AG04450 (cell line): ENCODE results near the gene EDC3. TPM values are rescaled to one million over a fixed set of nuclear protein-coding genes. Genes with fewer than 3 reads are reported as not detected.
"Not testable (repeated sequence)": the region's sequence is repeated elsewhere in the genome, so short reads cannot be mapped to it uniquely, and the experiment has no call there.

Experiments
- CTCF ChIA-PET: fragments of 300-600, 350-600 bp; formaldehyde crosslinking; extraction: SDS; loops from one replicate; lab custom pipeline; 2022; ENCODE audit warnings: antibody characterized with exemption, inconsistent platforms; lab: Charles Lee
- POLR2A ChIA-PET: fragments of 350-600 bp; formaldehyde crosslinking; extraction: SDS; loops from one replicate; lab custom pipeline; 2021; ENCODE audit warnings: antibody characterized with exemption, inconsistent platforms; lab: Yijun Ruan, JAX
- DNase-seq: peaks from one replicate; pipeline ENCODE4 v3.0.0-alpha.2; 2011; ENCODE audit warnings: low read depth, low spot score
- H3K27ac ChIP-seq: one replicate; pipeline ENCODE4 v1.5.1; 2012; ENCODE audit warnings: low read depth, low read length, control low read depth
- H3K27me3 ChIP-seq: one replicate; pipeline ENCODE4 v1.6.0; 2012; ENCODE audit warnings: low read length; ENCODE audit not compliant: control insufficient read depth, insufficient read depth
- H3K4me3 ChIP-seq: 2 replicates; pipeline ENCODE4 v1.5.1; 2011; ENCODE audit warnings: mild to moderate bottlenecking, low read depth, low read length, control low read depth
- H3K9me3 ChIP-seq: 2 replicates; pipeline ENCODE4 v1.5.1; 2012; ENCODE audit warnings: low read length; ENCODE audit not compliant: control insufficient read depth, insufficient read depth
- polyA plus RNA-seq: library from polyadenylated mRNA; depleted of rRNA; stranded (reverse); fragments of >200 nt; gene quantifications from 2 replicates; pipeline ENCODE4 v1.2.3, GENCODE V29; 2011
- TF ChIP-seq, protein P1 (sequence below): IDR thresholded peaks from 2 replicates; pipeline ENCODE4 v1.5.1; 2011; ENCODE audit warnings: low read depth, low read length, control low read depth, inconsistent platforms

The EDC3 gene
- polyA plus RNA-seq, 1 experiment, result 37.1 TPM

DNA sequence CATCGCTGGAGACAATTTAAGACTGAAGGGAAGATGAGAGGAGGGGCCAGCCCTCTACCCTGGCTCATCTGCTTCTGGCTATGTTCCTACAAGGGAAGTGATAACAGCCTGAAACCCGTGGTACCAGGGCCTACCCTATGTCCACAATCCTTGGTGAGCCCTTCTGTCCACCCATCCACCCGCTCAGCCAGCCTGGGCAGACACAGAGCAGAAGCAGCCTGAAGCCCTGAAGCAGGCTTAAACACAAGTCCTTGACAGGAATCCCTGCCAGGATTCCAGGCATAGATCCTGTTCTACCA lies 64.8 kb downstream of the EDC3 start:
- TF ChIP-seq, protein P1, sequence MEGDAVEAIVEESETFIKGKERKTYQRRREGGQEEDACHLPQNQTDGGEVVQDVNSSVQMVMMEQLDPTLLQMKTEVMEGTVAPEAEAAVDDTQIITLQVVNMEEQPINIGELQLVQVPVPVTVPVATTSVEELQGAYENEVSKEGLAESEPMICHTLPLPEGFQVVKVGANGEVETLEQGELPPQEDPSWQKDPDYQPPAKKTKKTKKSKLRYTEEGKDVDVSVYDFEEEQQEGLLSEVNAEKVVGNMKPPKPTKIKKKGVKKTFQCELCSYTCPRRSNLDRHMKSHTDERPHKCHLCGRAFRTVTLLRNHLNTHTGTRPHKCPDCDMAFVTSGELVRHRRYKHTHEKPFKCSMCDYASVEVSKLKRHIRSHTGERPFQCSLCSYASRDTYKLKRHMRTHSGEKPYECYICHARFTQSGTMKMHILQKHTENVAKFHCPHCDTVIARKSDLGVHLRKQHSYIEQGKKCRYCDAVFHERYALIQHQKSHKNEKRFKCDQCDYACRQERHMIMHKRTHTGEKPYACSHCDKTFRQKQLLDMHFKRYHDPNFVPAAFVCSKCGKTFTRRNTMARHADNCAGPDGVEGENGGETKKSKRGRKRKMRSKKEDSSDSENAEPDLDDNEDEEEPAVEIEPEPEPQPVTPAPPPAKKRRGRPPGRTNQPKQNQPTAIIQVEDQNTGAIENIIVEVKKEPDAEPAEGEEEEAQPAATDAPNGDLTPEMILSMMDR, result no peak
- Histone ChIP-seq H3K27ac (no peak overlapping the region), H3K27me3 (no peaks in the 10 kb centered on the region), H3K4me3 (no peak overlapping the region), H3K9me3 (no peaks in the 10 kb centered on the region)
- no peak for DNase-seq
- ChIA-PET CTCF (interaction anchor here (0.6 to 19.4 kb wide), 23 partner anchors 10 to 563 kb away, joined by 3 to 517 read pairs (median 5); partner anchors contain the start of gene EDC3), POLR2A (interaction anchor here (0.6 to 1.2 kb wide), 2 partner anchors 138 to 172 kb away, joined by 3 to 4 read pairs; no protein-coding TSS in a partner anchor)

DNA sequence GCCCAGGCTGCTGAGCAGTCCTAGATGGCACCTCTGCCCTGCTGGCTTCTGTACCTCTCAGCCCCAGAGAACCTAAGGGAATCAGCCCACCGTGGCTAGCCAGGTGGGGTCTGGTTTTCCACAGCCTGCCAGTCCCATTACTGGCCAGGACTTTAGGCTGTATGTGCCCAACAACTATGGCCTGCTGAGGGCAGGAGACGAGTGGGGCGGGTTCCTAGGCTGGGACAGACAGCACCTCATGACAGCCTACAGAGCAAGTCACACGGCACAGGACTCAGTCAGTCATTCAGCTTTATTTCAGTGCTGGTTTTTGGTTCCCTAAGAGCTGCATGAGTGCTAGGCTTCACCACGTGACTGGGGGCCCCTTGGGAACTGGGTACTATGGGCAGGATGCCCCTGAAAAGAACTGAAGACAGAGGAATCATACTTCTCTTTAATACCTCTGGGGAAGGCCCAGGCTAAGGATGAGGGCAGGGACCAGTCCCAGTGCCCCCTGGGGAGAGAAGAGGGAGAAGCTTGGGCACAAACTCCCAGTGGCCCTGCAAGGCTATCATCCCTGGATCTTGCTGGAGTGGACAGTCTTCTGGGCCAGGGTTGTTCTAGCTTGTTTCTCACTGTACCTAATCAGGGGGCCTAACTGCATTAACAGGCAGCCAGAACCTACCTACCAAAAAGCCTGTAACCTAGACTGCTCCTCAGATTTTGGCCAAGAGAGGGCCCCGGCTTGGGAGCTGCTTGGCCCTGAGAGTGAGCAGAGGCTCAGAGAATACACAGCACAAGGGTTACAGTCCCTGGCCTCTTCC lies 65.3 kb downstream of the EDC3 start:
- TF ChIP-seq, protein P1, result peak; percentile 32; the same call in 1 of the 2 replicates
- POLR2A ChIA-PET, result interaction anchor here (0.6 to 1.2 kb wide), 2 partner anchors 138 to 171 kb away, joined by 3 to 4 read pairs; no protein-coding TSS in a partner anchor
- CTCF ChIA-PET, result interaction anchor here (1.1 to 19.4 kb wide), 14 partner anchors 10 to 272 kb away, joined by 3 to 517 read pairs (median 12); partner anchors contain the start of gene EDC3
- H3K27ac ChIP-seq, result no peak overlapping the region
- no peaks in the 10 kb centered on the region for H3K27me3 ChIP-seq
- H3K4me3 ChIP-seq, result no peak overlapping the region
- no peak for DNase-seq
- no peaks in the 10 kb centered on the region for H3K9me3 ChIP-seq

DNA sequence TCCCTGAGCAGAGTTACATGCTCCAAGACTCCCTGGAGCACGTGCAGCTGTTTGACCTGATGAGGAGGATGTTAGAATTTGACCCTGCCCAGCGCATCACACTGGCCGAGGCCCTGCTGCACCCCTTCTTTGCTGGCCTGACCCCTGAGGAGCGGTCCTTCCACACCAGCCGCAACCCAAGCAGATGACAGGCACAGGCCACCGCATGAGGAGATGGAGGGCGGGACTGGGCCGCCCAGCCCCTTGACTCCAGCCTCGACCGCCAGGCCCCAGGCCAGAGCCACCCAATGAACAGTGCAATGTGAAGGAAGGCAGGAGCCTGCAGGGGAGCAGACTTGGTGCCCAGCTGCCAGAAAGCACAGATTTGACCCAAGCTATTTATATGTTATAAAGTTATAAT lies 66.1 kb downstream of the EDC3 start:
- CTCF ChIA-PET, result interaction anchor here (3.1 to 19.4 kb wide), 3 partner anchors 9 to 140 kb away, joined by 18 to 517 read pairs (median 41); no protein-coding TSS in a partner anchor
- POLR2A ChIA-PET, result interaction anchor here (1.2 kb wide), 1 partner anchor 139 kb away, joined by 3 read pairs; no protein-coding TSS in a partner anchor

DNA sequence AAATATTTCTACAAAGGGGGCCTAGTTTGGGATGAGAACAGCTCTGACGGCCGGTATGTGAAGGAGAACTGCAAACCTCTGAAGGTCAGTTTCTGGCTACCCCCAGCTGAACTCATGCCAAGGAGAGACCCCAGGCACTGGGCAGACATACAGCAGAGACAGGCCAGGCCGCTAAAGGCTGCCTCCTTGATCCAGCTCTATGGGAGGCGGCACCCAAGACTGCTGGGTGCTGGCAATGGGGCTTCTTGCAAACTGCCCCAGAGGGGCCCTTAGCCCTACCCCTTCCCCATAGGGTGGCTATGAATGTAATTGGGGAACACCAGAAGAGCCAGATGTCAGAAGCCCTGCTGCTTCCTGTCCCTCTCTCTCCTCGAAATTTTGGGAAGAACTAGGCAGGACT lies 66.9 kb downstream of the EDC3 start:
- TF ChIP-seq, protein P1, result no peak
- Histone ChIP-seq H3K4me3 (no peak overlapping the region), H3K27ac (no peak overlapping the region), H3K9me3 (no peaks in the 10 kb centered on the region), H3K27me3 (no peaks in the 10 kb centered on the region)
- ChIA-PET POLR2A (no interaction called here), CTCF (interaction anchor here (1.4 to 4.7 kb wide), 2 partner anchors 11 to 140 kb away, joined by 3 to 41 read pairs; no protein-coding TSS in a partner anchor)
- DNase-seq, result no peak

More for the DNA sequence above, 66.1 kb downstream of the EDC3 start:
- H3K27me3 ChIP-seq, DNase-seq, H3K27ac ChIP-seq, H3K4me3 ChIP-seq, H3K9me3 ChIP-seq: not testable (repeated sequence)

DNA sequence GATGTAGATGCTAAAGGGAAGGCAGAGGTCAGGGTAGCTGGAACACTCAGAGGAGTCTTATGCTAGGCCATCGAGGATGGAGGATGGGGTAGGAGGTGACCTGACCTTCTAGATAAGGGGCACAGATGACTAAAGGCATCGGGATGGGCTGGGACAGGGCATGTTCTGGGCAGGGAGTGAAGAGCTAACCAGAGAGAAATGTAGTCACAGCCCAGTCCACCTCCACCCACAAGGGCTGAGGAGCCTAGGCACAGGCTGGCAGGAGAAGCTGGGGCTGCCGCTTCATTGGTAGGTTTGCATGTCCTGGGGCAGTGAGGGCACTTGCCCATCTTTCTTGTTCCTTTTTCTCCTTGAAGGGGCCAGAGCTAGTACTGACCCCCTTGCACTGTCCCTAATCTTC lies 67.6 kb downstream of the EDC3 start:
- H3K27ac ChIP-seq, result no peak overlapping the region
- ChIA-PET POLR2A (interaction anchor here (1.4 kb wide), 1 partner anchor 12 kb away, joined by 6 read pairs; the partner anchor contains the start of gene CLK3), CTCF (interaction anchor here (0.8 to 4.7 kb wide), 3 partner anchors 10 to 141 kb away, joined by 3 to 41 read pairs (median 3); no protein-coding TSS in a partner anchor)
- no peaks in the 10 kb centered on the region for H3K9me3 ChIP-seq
- H3K4me3 ChIP-seq, result no peak overlapping the region
- no peak for DNase-seq
- TF ChIP-seq, protein P1, result no peak
- no peaks in the 10 kb centered on the region for H3K27me3 ChIP-seq
